GM23248 (cell line): ENCODE results near the gene NDST3. TPM values are rescaled to one million over a fixed set of nuclear protein-coding genes. Genes with fewer than 3 reads are reported as not detected.

Experiments used
- DNase-seq: peaks from one replicate; pipeline ENCODE4 v3.0.0-alpha.2; 2015
- H2AFZ ChIP-seq: fragments of 200-600 bp; sonication (generic); 2 replicates; pipeline ENCODE4 v1.6.1; 2016; ENCODE audit warnings: antibody characterized with exemption
- H3F3A ChIP-seq: fragments of 200-600 bp; sonication (generic); 2 replicates; pipeline ENCODE4 v1.6.1; 2016; ENCODE audit warnings: mild to moderate bottlenecking, antibody characterized with exemption, mixed run types; ENCODE audit not compliant: insufficient read depth
- H3K27ac ChIP-seq: fragments of 200-600 bp; sonication (generic); 2 replicates; pipeline ENCODE4 v1.5.1; 2016; ENCODE audit warnings: mild to moderate bottlenecking
- H3K27me3 ChIP-seq: fragments of 200-600 bp; sonication (generic); replicated peaks from 2 replicates; pipeline ENCODE4 v1.6.1; 2016; ENCODE audit warnings: mild to moderate bottlenecking; ENCODE audit not compliant: insufficient read depth
- H3K36me3 ChIP-seq: fragments of 200-600 bp; sonication (generic); 2 replicates; pipeline ENCODE4 v1.6.1; 2016; ENCODE audit warnings: low read depth, mild to moderate bottlenecking
- H3K4me1 ChIP-seq: fragments of 200-600 bp; sonication (generic); 2 replicates; pipeline ENCODE4 v1.6.1; 2016; ENCODE audit warnings: mild to moderate bottlenecking; ENCODE audit not compliant: insufficient read depth
- H3K4me2 ChIP-seq: fragments of 200-600 bp; sonication (generic); one replicate; pipeline ENCODE4 v1.6.1; 2016; ENCODE audit warnings: mild to moderate bottlenecking; ENCODE audit not compliant: unreplicated experiment
- H3K4me3 ChIP-seq: fragments of 200-600 bp; sonication (generic); 2 replicates; pipeline ENCODE4 v1.5.1; 2016; ENCODE audit warnings: mild to moderate bottlenecking
- H3K79me2 ChIP-seq: fragments of 200-600 bp; sonication (generic); 2 replicates; pipeline ENCODE4 v1.6.1; 2016; ENCODE audit warnings: mild to moderate bottlenecking; ENCODE audit not compliant: insufficient read depth
- H3K9ac ChIP-seq: fragments of 200-600 bp; sonication (generic); 2 replicates; pipeline ENCODE4 v1.6.1; 2016; ENCODE audit warnings: mild to moderate bottlenecking
- H3K9me2 ChIP-seq: fragments of 200-600 bp; sonication (generic); 2 replicates; pipeline ENCODE4 v1.6.1; 2016; ENCODE audit warnings: mixed run types, mild to moderate bottlenecking, moderate library complexity; ENCODE audit not compliant: insufficient read depth
- H3K9me3 ChIP-seq: fragments of 200-600 bp; sonication (generic); one replicate; pipeline ENCODE4 v1.6.1; 2017; ENCODE audit warnings: low read depth
- H4K20me1 ChIP-seq: fragments of 200-600 bp; sonication (generic); 2 replicates; pipeline ENCODE4 v1.6.0; 2016; ENCODE audit not compliant: insufficient read depth
- EZH2 ChIP-seq: fragments of 200-600 bp; sonication (generic); IDR thresholded peaks from 2 replicates; pipeline ENCODE4 v1.6.1; 2018; ENCODE audit warnings: antibody characterized with exemption, mild to moderate bottlenecking; ENCODE audit not compliant: insufficient read depth, poor library complexity, severe bottlenecking
- EZH2phosphoT487 ChIP-seq: fragments of 200-600 bp; sonication (generic); IDR thresholded peaks from 2 replicates; pipeline ENCODE4 v1.6.1; 2018; ENCODE audit warnings: antibody characterized with exemption, moderate library complexity, mild to moderate bottlenecking, low read depth; ENCODE audit not compliant: insufficient read depth
- WGBS, 2 experiments: methylation state at CpG; one replicate each; pipeline ENCODE4 v1.1.6; 2015 to 2017; ENCODE audit warnings: low lambda C conversion rate in 2 of 2, low coverage in 1 of 2; ENCODE audit errors: missing lambda C conversion rate in 2 of 2; 5-methylcytosine and 5-hydroxymethylcytosine counted together
- in situ Hi-C: fragments of 300-500 bp; cut with MboI; formaldehyde crosslinking; loops from 2 replicates; pipeline ENCODE4 v1.15.0; 2020
- polyA plus RNA-seq: library from polyadenylated mRNA; unstranded; fragments of >200 nt; fragmentation: Nextera tagmentation; extraction: Ambion mirVana; gene quantifications from 2 replicates; pipeline ENCODE4 v1.2.1, GENCODE V29; 2016
- total RNA-seq: library from RNA; depleted of rRNA; stranded (reverse); fragments of >200 nt; shearing (Covaris generic); gene quantifications from 2 replicates; pipeline ENCODE4 v1.2.3, GENCODE V29; 2014

Gene NDST3
- total and polyA plus RNA-seq, 2 experiments from 2014 or later, result not detected

DNA sequence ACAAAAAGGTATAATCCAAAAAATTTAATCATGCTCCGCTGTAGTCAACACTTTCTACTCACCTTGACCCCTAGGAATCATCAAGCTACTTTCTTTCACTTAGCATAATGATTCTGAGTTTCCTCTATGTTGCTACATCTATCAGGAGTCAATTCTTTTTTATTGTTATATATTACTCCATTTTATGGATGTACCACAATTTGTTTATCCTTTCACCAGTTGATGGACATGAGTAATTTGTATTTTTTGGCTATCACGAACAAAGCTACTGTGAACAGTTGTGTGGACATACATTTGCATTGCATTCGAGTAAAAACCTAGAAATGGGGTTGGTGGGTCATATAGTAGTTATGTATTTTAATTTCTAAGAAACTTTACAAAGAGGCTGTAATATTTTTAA lies 215.6 kb downstream of the NDST3 start:
- Histone ChIP-seq H3K79me2 (no peaks in the 10 kb centered on the region), H3K9ac (no peak overlapping the region), H2AFZ (no peak overlapping the region), H3K27me3 (no peaks in the 10 kb centered on the region), H3K4me3 (no peak overlapping the region), H3K9me2 (no peaks in the 10 kb centered on the region), H3K36me3 (no peaks in the 10 kb centered on the region), H4K20me1 (no peaks in the 10 kb centered on the region), H3F3A (no peaks in the 10 kb centered on the region), H3K4me2 (no peak overlapping the region), H3K9me3 (no peaks in the 10 kb centered on the region), H3K27ac (no peak overlapping the region), H3K4me1 (no peaks in the 10 kb centered on the region)
- 39 to 43% methylated on average over 3 of the region's 3 CpGs for WGBS, 2 experiments
- in situ Hi-C loops, result loop anchor here (25.0 kb wide), 2 partner anchors 1113 to 1888 kb away; no protein-coding TSS in a partner anchor
- DNase-seq, result no peak
- TF ChIP-seq EZH2 (no peak), EZH2phosphoT487 (no peak)

GRCh38 chr4:118254368-118254767 lies 220.1 kb downstream of the NDST3 start:
- H3K4me1 ChIP-seq, result no peaks in the 10 kb centered on the region
- H3K27me3 ChIP-seq, result no peaks in the 10 kb centered on the region
- H4K20me1 ChIP-seq, result no peaks in the 10 kb centered on the region
- no peaks in the 10 kb centered on the region for H3F3A ChIP-seq
- no peaks in the 10 kb centered on the region for H3K36me3 ChIP-seq
- H3K4me2 ChIP-seq, result no peak overlapping the region
- no peak for DNase-seq
- no peak overlapping the region for H3K4me3 ChIP-seq
- no peaks in the 10 kb centered on the region for H3K9me3 ChIP-seq
- no peaks in the 10 kb centered on the region for H3K9me2 ChIP-seq
- H3K79me2 ChIP-seq, result no peaks in the 10 kb centered on the region
- H3K27ac ChIP-seq, result no peak overlapping the region
- no peak overlapping the region for H3K9ac ChIP-seq
- in situ Hi-C loops, result loop anchor here (25.0 kb wide), 1 partner anchor 1892 kb away; no protein-coding TSS in a partner anchor
- H2AFZ ChIP-seq, result no peak overlapping the region
- TF ChIP-seq EZH2 (no peak), EZH2phosphoT487 (no peak)

DNA sequence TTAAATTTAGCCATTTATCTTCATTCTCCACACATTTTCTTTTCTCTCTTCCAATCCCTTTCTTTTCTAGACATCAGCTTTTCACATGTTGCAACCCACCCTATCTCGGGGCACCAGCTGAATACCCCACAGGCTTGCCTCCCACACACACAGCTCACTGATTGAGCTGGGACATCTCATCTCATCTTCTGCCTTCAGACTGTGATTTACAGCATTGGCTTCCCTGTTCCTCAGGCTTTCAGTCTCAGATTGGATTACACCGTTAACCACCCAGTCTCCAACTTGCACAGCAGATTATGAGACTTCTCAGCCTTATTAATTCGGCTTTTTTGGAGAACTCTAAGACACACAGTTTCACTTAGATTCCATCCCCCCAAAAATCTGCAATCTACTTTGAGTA lies 224.8 kb downstream of the NDST3 start:
- Histone ChIP-seq H3K9me3 (no peaks in the 10 kb centered on the region), H3K79me2 (no peaks in the 10 kb centered on the region), H3K4me3 (no peak overlapping the region), H3F3A (no peaks in the 10 kb centered on the region), H3K9me2 (no peaks in the 10 kb centered on the region), H3K4me1 (no peaks in the 10 kb centered on the region), H3K9ac (no peak overlapping the region), H2AFZ (no peak overlapping the region), H3K27me3 (no peaks in the 10 kb centered on the region; the same call in 1 of the 2 replicates), H3K27ac (no peak overlapping the region), H3K36me3 (no peaks in the 10 kb centered on the region), H4K20me1 (no peaks in the 10 kb centered on the region), H3K4me2 (no peak overlapping the region)
- TF ChIP-seq EZH2, result no peak
- TF ChIP-seq EZH2phosphoT487, result no peak
- in situ Hi-C loops, result loop anchor here (25.0 kb wide), 1 partner anchor 1897 kb away; no protein-coding TSS in a partner anchor
- no peak for DNase-seq
- WGBS, 2 experiments, result 63 to 66% methylated on average over 3 of the region's 3 CpGs

DNA sequence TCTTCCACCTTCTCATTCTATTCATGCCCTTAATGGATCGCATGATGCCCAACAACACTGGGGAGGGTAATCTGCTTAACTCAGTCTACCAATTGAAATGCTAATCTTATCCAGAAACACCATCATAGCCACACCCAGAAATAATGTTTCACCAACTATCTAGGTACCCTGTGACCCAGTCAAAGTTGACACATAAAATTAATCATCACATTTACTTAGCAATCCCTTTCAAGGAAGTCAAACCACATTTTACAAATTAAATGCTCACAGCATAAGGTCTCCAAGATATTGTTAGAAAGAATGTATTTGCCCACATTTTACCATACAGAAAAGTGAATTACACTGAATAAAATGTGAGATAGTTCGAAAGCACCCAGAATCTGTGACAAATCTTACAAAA lies 226.0 kb downstream of the NDST3 start:
- Histone ChIP-seq H3K79me2 (no peaks in the 10 kb centered on the region), H2AFZ (no peak overlapping the region), H3K27ac (no peak overlapping the region), H3K9me2 (no peaks in the 10 kb centered on the region), H3F3A (no peaks in the 10 kb centered on the region), H3K4me3 (no peak overlapping the region), H3K4me2 (no peak overlapping the region), H3K4me1 (no peaks in the 10 kb centered on the region), H3K9ac (no peak overlapping the region), H3K36me3 (no peaks in the 10 kb centered on the region), H3K9me3 (no peaks in the 10 kb centered on the region), H3K27me3 (peaks cover 3% of the 10 kb centered on the region; the same call in 1 of the 2 replicates), H4K20me1 (no peaks in the 10 kb centered on the region)
- 50 to 53% methylated on average over 2 of the region's 2 CpGs for WGBS, 2 experiments
- TF ChIP-seq EZH2phosphoT487 (no peak), EZH2 (no peak)
- in situ Hi-C loops, result loop anchor here (25.0 kb wide), 1 partner anchor 1898 kb away; no protein-coding TSS in a partner anchor
- DNase-seq, result no peak

GRCh38 chr4:118264096-118264495 lies 229.8 kb downstream of the NDST3 start:
- in situ Hi-C loops, result loop anchor here (25.0 kb wide), 1 partner anchor 1902 kb away; no protein-coding TSS in a partner anchor
- Histone ChIP-seq H3K36me3 (no peaks in the 10 kb centered on the region), H3K27ac (no peak overlapping the region), H3K79me2 (no peaks in the 10 kb centered on the region), H3F3A (no peaks in the 10 kb centered on the region), H3K4me2 (no peak overlapping the region), H3K9ac (no peak overlapping the region), H2AFZ (no peak overlapping the region), H4K20me1 (no peaks in the 10 kb centered on the region), H3K4me3 (no peak overlapping the region), H3K9me3 (no peaks in the 10 kb centered on the region), H3K27me3 (peaks cover 3% of the 10 kb centered on the region; the same call in 1 of the 2 replicates), H3K4me1 (no peaks in the 10 kb centered on the region), H3K9me2 (no peaks in the 10 kb centered on the region)
- WGBS, 2 experiments, result 84 to 90% methylated on average over 3 of the region's 3 CpGs
- no peak for TF ChIP-seq EZH2
- no peak for TF ChIP-seq EZH2phosphoT487
- DNase-seq, result no peak
